ENCODE data around the gene PHLDA1.

- no peak for TF ChIP-seq PAX8 (IDR thresholded peaks at IDR 0.05)
- TF ChIP-seq, protein P1, sequence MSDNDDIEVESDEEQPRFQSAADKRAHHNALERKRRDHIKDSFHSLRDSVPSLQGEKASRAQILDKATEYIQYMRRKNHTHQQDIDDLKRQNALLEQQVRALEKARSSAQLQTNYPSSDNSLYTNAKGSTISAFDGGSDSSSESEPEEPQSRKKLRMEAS (IDR thresholded peaks at IDR 0.05; ENCODE audit: low read depth, low read length) = no peak
- TF ChIP-seq CREB1 (IDR thresholded peaks at IDR 0.05; ENCODE audit: low read depth) = no peak
- TF ChIP-seq NR2C1 (IDR thresholded peaks at IDR 0.05) = no peak
- no peak for TF ChIP-seq EZH2 (IDR thresholded peaks at IDR 0.05; ENCODE audit: borderline replicate concordance, control insufficient read depth, low read depth, low read length)
- no peak for TF ChIP-seq SUPT20H (IDR thresholded peaks at IDR 0.05; ENCODE audit: borderline replicate concordance, control insufficient read depth, low read depth, low read length)
- TF ChIP-seq, protein P2, sequence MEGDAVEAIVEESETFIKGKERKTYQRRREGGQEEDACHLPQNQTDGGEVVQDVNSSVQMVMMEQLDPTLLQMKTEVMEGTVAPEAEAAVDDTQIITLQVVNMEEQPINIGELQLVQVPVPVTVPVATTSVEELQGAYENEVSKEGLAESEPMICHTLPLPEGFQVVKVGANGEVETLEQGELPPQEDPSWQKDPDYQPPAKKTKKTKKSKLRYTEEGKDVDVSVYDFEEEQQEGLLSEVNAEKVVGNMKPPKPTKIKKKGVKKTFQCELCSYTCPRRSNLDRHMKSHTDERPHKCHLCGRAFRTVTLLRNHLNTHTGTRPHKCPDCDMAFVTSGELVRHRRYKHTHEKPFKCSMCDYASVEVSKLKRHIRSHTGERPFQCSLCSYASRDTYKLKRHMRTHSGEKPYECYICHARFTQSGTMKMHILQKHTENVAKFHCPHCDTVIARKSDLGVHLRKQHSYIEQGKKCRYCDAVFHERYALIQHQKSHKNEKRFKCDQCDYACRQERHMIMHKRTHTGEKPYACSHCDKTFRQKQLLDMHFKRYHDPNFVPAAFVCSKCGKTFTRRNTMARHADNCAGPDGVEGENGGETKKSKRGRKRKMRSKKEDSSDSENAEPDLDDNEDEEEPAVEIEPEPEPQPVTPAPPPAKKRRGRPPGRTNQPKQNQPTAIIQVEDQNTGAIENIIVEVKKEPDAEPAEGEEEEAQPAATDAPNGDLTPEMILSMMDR (IDR thresholded peaks at IDR 0.05 in 2 of 3, conservative IDR thresholded peaks at IDR 0.05 in 1 of 3; ENCODE audit: control insufficient read depth in 2 of 3, extremely low read depth in 1 of 3, insufficient read depth in 1 of 3, low read depth in 3 of 3, low read length in 3 of 3) = no peak
- no peak for TF ChIP-seq NR2C2 (IDR thresholded peaks at IDR 0.05; ENCODE audit: borderline replicate concordance, control insufficient read depth, insufficient read length, low read depth)
- TF ChIP-seq, protein P3, sequence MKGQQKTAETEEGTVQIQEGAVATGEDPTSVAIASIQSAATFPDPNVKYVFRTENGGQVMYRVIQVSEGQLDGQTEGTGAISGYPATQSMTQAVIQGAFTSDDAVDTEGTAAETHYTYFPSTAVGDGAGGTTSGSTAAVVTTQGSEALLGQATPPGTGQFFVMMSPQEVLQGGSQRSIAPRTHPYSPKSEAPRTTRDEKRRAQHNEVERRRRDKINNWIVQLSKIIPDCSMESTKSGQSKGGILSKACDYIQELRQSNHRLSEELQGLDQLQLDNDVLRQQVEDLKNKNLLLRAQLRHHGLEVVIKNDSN (IDR thresholded peaks at IDR 0.05; ENCODE audit: borderline replicate concordance, extremely low read length, insufficient read depth, low read depth, low read length) = no peak
Measured at GRCh38 chr12:75982169-75982564, 49.4 kb downstream of the PHLDA1 start.
